Sigmoid colon (tissue), 4 donors: Measurements from ENCODE around the gene POU6F2.

Experiments used
- EP300 ChIP-seq, 4 donors: sonication (generic); formaldehyde crosslinking; IDR thresholded peaks; one replicate each; pipeline ENCODE4 v1.6.1; 2017; ENCODE audit warnings: antibody characterized with exemption in 4 of 4
- POLR2A ChIP-seq, 2 donors: fragments of 450-650 bp; IDR thresholded peaks; one replicate each; pipeline ENCODE4 v1.6.1; 2016; ENCODE audit warnings: antibody characterized with exemption in 2 of 2, mild to moderate bottlenecking in 2 of 2, moderate library complexity in 2 of 2
- POLR2AphosphoS5 ChIP-seq, 4 donors: sonication (generic); formaldehyde crosslinking; IDR thresholded peaks; one replicate each; pipeline ENCODE4 v1.6.1; 2017; ENCODE audit warnings: antibody characterized with exemption in 4 of 4
- TF ChIP-seq, protein P1 (sequence below), 4 experiments: fragments of 450-650 bp in 3 of 4; fragments of 200-600 bp in 1 of 4; IDR thresholded peaks; one replicate each; pipeline ENCODE4 v1.5.1; 2016 to 2019; ENCODE audit warnings: antibody characterized with exemption in 4 of 4, mild to moderate bottlenecking in 3 of 4, moderate library complexity in 2 of 4

DNA sequence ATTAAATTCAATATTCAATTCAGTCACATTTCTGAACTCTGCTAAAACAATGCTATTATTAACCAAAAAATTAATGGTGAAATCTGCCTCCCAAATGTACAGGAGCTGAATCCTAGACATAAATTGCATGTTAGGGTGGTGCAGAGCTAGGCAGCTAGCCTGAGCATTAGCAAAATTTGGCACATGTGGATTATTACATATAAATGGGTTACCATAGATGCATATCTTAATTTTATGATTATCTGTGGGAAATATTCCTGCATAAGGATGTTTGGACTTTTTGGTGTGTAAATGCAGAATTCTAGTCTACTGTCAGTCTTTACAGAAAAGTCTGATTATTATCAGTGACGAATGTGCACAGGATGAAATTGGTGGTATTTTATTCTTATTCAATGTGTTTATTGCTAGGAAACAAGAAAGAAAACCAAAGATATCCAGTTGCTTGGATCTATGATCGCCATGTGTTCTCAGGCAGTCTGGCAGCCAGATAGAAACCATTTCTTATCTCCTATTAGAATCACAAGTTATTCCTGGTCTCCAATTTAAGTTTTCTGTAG, 150.7 kb downstream of the POU6F2 start:
- TF ChIP-seq POLR2A (IDR thresholded peaks at IDR 0.05) (no peak), POLR2AphosphoS5 (IDR thresholded peaks at IDR 0.05) (no peak), EP300 (IDR thresholded peaks at IDR 0.05) (no peak)
- TF ChIP-seq, protein P1, sequence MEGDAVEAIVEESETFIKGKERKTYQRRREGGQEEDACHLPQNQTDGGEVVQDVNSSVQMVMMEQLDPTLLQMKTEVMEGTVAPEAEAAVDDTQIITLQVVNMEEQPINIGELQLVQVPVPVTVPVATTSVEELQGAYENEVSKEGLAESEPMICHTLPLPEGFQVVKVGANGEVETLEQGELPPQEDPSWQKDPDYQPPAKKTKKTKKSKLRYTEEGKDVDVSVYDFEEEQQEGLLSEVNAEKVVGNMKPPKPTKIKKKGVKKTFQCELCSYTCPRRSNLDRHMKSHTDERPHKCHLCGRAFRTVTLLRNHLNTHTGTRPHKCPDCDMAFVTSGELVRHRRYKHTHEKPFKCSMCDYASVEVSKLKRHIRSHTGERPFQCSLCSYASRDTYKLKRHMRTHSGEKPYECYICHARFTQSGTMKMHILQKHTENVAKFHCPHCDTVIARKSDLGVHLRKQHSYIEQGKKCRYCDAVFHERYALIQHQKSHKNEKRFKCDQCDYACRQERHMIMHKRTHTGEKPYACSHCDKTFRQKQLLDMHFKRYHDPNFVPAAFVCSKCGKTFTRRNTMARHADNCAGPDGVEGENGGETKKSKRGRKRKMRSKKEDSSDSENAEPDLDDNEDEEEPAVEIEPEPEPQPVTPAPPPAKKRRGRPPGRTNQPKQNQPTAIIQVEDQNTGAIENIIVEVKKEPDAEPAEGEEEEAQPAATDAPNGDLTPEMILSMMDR (IDR thresholded peaks at IDR 0.05), result no peak
